Vagina (tissue), 2 donors: ENCODE measurements around the gene ADAP1. TPM values are rescaled to one million over a fixed set of nuclear protein-coding genes. Genes with fewer than 3 reads are reported as not detected.
"Not testable (repeated sequence)": the region's sequence is repeated elsewhere in the genome, so short reads cannot be mapped to it uniquely, and the experiment has no call there.

Experiments used
- DNase-seq, 2 donors: peaks; one replicate each; pipeline ENCODE4 v3.0.0-alpha.2; 2017; ENCODE audit errors: extremely low spot score in 2 of 2
- H3K27ac ChIP-seq: fragments of 200-600 bp; sonication (generic); one replicate; pipeline ENCODE4 v1.5.1; 2019
- H3K27me3 ChIP-seq: fragments of 200-600 bp; sonication (generic); one replicate; pipeline ENCODE4 v1.5.1; 2019
- H3K36me3 ChIP-seq, 2 donors: fragments of 200-600 bp; sonication (generic); one replicate each; pipeline ENCODE4 v1.5.1; 2017 to 2019
- H3K4me1 ChIP-seq: fragments of 200-600 bp; sonication (generic); one replicate; pipeline ENCODE4 v1.5.1; 2019
- H3K4me3 ChIP-seq, 2 donors: fragments of 200-600 bp; sonication (generic); 1 replicate in 1 of 2; 2 replicates in 1 of 2; pipeline ENCODE4 v1.5.1; 2016 to 2019
- H3K9me3 ChIP-seq: fragments of 200-600 bp; sonication (generic); one replicate; pipeline ENCODE4 v1.5.1; 2019
- CTCF ChIP-seq, 3 experiments: fragments of 450-650 bp in 2 of 3; fragments of 200-600 bp in 1 of 3; sonication (generic) in 1 of 3; IDR thresholded peaks; one replicate each; pipeline ENCODE4 v1.5.1; 2017 to 2019; ENCODE audit warnings: antibody characterized with exemption in 3 of 3, mild to moderate bottlenecking in 2 of 3, moderate library complexity in 2 of 3
- POLR2A ChIP-seq, 2 donors: fragments of 450-650 bp; IDR thresholded peaks; one replicate each; pipeline ENCODE4 v1.6.1; 2017; ENCODE audit warnings: antibody characterized with exemption in 2 of 2, mild to moderate bottlenecking in 2 of 2, moderate library complexity in 2 of 2
- POLR2AphosphoS5 ChIP-seq, 2 donors: sonication (generic); formaldehyde crosslinking; IDR thresholded peaks; one replicate each; pipeline ENCODE4 v1.9.0; 2017; ENCODE audit warnings: antibody characterized with exemption in 2 of 2, mild to moderate bottlenecking in 2 of 2, low read depth in 1 of 2; ENCODE audit not compliant: insufficient read depth in 1 of 2
- intact Hi-C: fragments of 100-400 bp; cut with DNase I; formaldehyde crosslinking; loops from one replicate; pipeline ENCODE4 v1.15.1; 2023
- total RNA-seq: library from RNA; depleted of rRNA; stranded (reverse); fragments of >200 nt; gene quantifications from one replicate; pipeline ENCODE4 v1.2.3, GENCODE V29; 2016

ADAP1 gene
- total RNA-seq, 1 donor from 2014 or later, result 4.2 TPM

- H3K36me3 ChIP-seq, DNase-seq, H3K9me3 ChIP-seq, H3K27me3 ChIP-seq, H3K27ac ChIP-seq, intact Hi-C loops: not testable (repeated sequence)
- Histone ChIP-seq H3K4me3 (peak overlapping the region; percentile 24 to 29), H3K4me1 (peaks cover 15% of the 10 kb centered on the region)
- TF ChIP-seq CTCF (IDR thresholded peaks at IDR 0.05), result peak; percentile 30 to 69 (median 69)
Measured at GRCh38 chr7:908591-909357, 45.7 kb downstream of the ADAP1 start.

GRCh38 chr7:908159-908581 lies 46.3 kb downstream of the ADAP1 start:
- Histone ChIP-seq H3K27ac (no peak overlapping the region), H3K4me3 (no peak overlapping the region), H3K36me3 (no peaks in the 10 kb centered on the region), H3K9me3 (no peaks in the 10 kb centered on the region), H3K4me1 (peaks cover 14% of the 10 kb centered on the region), H3K27me3 (no peaks in the 10 kb centered on the region)
- no peak for DNase-seq
- intact Hi-C loops, result no loop called here
- TF ChIP-seq POLR2AphosphoS5 (IDR thresholded peaks at IDR 0.05; ENCODE audit: insufficient read depth in 1 of 2, low read depth in 1 of 2) (no peak), CTCF (IDR thresholded peaks at IDR 0.05) (no peak), POLR2A (IDR thresholded peaks at IDR 0.05) (no peak)

- no peaks in the 10 kb centered on the region for H3K9me3 ChIP-seq
- H3K36me3 ChIP-seq, result no peaks in the 10 kb centered on the region
- H3K4me1 ChIP-seq, result peaks cover 14% of the 10 kb centered on the region
- no peak for DNase-seq
- no peak overlapping the region for H3K27ac ChIP-seq
- intact Hi-C loops, result no loop called here
- no peak overlapping the region for H3K4me3 ChIP-seq
- TF ChIP-seq POLR2A (IDR thresholded peaks at IDR 0.05), result no peak
- H3K27me3 ChIP-seq, result no peaks in the 10 kb centered on the region
Measured at GRCh38 chr7:907158-907980, 47.1 kb downstream of the ADAP1 start.

- no peaks in the 10 kb centered on the region for H3K27me3 ChIP-seq
- no peak overlapping the region for H3K27ac ChIP-seq
- TF ChIP-seq CTCF (IDR thresholded peaks at IDR 0.05) (no peak), POLR2A (IDR thresholded peaks at IDR 0.05) (no peak), POLR2AphosphoS5 (IDR thresholded peaks at IDR 0.05; ENCODE audit: insufficient read depth in 1 of 2, low read depth in 1 of 2) (no peak)
- DNase-seq, result no peak
- intact Hi-C loops, result no loop called here
- H3K4me3 ChIP-seq, result no peak overlapping the region
- peaks cover 16% of the 10 kb centered on the region for H3K4me1 ChIP-seq
- H3K36me3 ChIP-seq, result no peaks in the 10 kb centered on the region
- H3K9me3 ChIP-seq, result no peaks in the 10 kb centered on the region
Measured at GRCh38 chr7:906776-907157, 47.7 kb downstream of the ADAP1 start.

- Histone ChIP-seq H3K4me1 (peaks cover 25% of the 10 kb centered on the region), H3K27me3 (no peaks in the 10 kb centered on the region), H3K9me3 (no peaks in the 10 kb centered on the region), H3K4me3 (no peak overlapping the region), H3K27ac (peak overlapping the region; percentile 57), H3K36me3 (no peaks in the 10 kb centered on the region)
- intact Hi-C loops, result no loop called here
- DNase-seq, result no peak
- TF ChIP-seq POLR2A (IDR thresholded peaks at IDR 0.05), result no peak
Measured at GRCh38 chr7:904847-905246, 49.6 kb downstream of the ADAP1 start.
